AG09319 (cell line): ENCODE data around the gene TNFRSF8.

ENCODE experiments used
- DNase-seq: peaks from one replicate; pipeline ENCODE4 v3.0.0-alpha.2; 2010; ENCODE audit warnings: low read depth; ENCODE audit errors: extremely low read depth
- CTCF ChIP-seq: IDR thresholded peaks from 2 replicates; pipeline ENCODE4 v1.5.1; 2011; ENCODE audit warnings: low read depth, mild to moderate bottlenecking, inconsistent platforms, low read length, moderate library complexity

Gene TNFRSF8

GRCh38 chr1:12181568-12181967 is 118.5 kb downstream of the TNFRSF8 start:
- no peak for TF ChIP-seq CTCF
- DNase-seq, result no peak

GRCh38 chr1:12182410-12182984 is 119.4 kb downstream of the TNFRSF8 start:
- DNase-seq, result no peak
- no peak for TF ChIP-seq CTCF

- DNase-seq, result no peak
- TF ChIP-seq CTCF, result no peak
Observed at GRCh38 chr1:12183095-12183794, 120.1 kb downstream of the TNFRSF8 start.

- peak; percentile 32 for TF ChIP-seq CTCF
- peak; percentile 57 for DNase-seq
Observed at GRCh38 chr1:12184008-12184681, 121.0 kb downstream of the TNFRSF8 start.

- DNase-seq, result no peak
- no peak for TF ChIP-seq CTCF
Observed at GRCh38 chr1:12185036-12185917, 122.2 kb downstream of the TNFRSF8 start.

- TF ChIP-seq CTCF, result no peak
- DNase-seq, result no peak
Observed at GRCh38 chr1:12185918-12186678, 123.0 kb downstream of the TNFRSF8 start.
